CMK (cell line): Measurements from ENCODE around the gene BHLHE23.

Experiments used
- DNase-seq: peaks from one replicate; pipeline ENCODE4 v3.0.0-alpha.2; 2010; ENCODE audit warnings: low read depth

The BHLHE23 gene

GRCh38 chr20:62991196-62991807, 15.5 kb downstream of the BHLHE23 start:
- no peak for DNase-seq

GRCh38 chr20:62990306-62990825, 16.4 kb downstream of the BHLHE23 start:
- no peak for DNase-seq

DNA sequence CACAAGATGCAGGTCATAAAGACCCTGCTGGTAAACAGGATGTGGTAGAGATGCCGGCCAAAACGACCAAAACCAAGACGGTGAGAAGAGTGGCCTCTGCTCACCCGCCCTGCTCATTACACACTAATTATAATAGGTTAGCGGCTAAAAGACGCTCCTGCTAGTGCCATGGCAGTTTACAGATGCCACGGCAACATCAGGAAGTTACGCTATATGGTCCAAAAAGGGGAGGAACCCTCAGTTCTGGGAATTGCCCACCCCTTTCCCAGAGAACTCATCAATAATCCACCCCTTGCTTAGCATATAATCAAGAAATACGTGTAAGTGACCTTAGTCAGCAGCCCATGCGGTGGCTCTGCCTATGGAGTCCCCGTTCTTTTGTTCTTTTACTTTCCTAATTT, 17.6 kb downstream of the BHLHE23 start:
- no peak for DNase-seq

DNA sequence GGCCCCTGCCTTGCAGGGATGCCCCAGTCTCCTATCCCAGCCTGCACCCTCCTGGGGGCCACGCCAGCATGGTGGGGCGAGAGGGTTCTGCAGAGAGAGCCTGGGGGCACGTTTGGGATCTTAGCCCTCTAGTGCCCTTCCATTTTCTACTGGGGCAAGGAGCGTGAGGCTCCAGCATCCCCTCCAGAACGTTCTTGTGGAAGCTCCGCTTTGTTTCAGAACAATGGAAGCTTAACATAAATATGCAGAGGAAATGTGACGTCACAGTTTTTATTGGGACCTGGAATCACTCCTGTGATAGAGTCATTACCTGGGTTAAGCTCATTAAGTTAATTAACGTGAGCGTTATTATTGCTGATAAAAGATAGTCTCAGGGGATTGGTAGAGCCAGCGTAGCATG, 19.6 kb downstream of the BHLHE23 start:
- DNase-seq, result no peak

GRCh38 chr20:62986257-62986800, 20.4 kb downstream of the BHLHE23 start:
- DNase-seq, result no peak

DNA sequence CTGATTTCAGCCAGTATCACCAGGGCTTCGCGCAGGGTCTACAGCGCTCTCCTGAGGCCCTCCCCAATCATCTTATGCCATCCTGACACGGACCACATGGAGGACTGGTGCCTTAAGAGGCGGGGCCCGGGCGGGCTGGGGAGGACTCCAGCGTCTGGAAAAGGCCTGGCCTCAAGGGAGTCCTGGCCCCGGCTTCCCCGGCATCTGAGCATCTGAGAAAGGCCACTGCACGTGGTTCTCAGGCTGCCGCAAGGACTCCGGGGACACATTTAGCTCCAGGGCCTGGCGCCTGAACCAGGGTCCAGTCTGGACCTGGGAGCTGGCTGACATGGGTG, 21.4 kb downstream of the BHLHE23 start:
- DNase-seq, result no peak

- no peak for DNase-seq
Observed at GRCh38 chr20:62984666-62985443, 21.9 kb downstream of the BHLHE23 start.

DNA sequence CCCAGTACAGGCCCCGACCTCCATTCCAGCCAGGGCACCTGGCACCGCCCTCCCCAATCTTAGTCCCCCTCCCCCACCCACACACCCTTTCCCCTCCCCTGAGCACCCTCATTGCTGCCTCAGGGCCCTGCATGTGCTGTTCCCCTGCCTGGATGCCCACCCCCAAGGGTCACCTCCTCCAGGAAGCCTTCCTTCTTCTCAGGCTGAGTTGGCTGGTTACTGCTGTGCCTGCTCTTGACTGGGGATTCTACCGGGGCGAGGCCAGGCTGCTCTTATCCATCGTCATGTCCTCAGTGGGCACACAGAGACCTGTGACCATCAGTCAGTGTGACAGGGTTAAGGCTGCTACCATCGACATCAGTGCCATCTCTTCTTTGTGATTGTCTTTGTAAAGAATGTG, 23.6 kb downstream of the BHLHE23 start:
- DNase-seq, result no peak

DNA sequence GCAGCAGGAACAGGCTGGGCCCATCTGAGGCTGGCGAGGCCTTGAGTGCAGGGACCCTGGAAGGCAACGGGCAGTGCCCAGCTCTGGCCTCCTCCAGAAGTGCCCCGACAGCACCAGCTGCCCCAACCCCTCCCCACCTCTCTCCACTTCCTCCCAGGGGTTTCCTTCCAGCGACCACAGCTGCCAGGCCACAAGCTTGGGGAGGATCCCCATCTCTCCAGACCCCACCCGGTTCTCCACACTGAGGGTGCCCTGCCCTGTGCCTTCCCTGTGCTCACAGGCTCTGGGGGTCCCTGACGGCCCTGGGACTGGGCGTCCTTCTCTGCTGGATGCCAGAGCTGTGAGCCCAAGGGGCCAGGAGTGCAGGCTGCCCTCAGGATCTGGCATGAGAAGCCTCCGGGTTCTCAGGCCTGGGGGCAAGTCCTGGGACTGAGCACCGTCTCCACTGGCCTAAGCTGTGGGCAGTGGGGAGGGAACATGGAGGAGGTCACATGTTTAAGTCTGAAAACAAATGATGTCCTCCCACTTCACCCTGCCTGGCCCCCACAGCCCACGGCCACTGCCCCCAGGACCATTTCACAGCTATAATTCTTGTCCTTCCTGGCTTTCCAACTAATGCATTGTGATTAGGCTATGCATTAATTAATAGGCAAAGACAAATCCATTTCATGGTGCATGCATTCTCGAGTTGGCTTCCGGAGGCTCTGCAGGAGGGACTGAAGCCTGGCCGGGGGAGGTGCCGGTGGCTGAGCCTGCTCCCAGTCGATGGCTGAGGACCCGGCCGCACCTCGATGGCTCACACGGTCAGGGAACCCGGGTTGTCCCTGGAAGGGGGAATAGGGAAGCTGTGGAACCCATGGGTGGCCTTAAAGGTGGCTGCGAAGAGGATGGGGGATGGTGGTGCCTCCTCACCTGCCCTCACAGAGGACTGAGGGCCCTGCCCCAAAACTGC, 24.4 kb downstream of the BHLHE23 start:
- peak; percentile 58 for DNase-seq

GRCh38 chr20:62980970-62981369, 25.8 kb downstream of the BHLHE23 start:
- DNase-seq, result no peak

DNA sequence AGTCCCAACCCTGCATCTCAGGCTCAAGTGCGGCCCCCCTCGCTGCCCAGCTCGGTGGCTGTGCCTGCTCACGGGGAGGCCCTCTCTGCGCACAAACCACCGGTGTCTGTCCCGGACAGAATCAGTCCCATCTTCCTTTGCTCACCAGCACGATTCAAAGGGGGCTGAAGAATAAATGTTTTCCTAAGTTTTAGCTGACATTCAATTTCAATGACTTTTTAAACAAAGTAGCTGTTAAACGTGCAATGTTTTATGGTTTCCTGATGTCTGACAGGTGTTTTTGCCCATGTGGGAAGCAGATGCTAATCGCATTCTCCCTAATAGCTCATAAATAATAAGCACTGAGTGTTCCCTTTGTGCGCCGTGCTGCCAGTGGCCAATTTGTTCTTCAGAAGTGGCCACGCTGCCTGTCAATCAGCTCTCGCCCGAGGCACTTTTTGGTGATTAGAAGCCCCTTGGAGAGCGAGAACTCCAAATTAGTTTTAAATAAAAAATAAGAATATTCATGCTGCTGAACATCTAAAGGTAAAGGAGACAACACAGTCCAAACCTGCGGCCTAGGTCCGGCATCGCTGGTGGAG, 26.3 kb downstream of the BHLHE23 start:
- DNase-seq, result no peak

GRCh38 chr20:62979876-62980373, 26.8 kb downstream of the BHLHE23 start:
- DNase-seq, result no peak

DNA sequence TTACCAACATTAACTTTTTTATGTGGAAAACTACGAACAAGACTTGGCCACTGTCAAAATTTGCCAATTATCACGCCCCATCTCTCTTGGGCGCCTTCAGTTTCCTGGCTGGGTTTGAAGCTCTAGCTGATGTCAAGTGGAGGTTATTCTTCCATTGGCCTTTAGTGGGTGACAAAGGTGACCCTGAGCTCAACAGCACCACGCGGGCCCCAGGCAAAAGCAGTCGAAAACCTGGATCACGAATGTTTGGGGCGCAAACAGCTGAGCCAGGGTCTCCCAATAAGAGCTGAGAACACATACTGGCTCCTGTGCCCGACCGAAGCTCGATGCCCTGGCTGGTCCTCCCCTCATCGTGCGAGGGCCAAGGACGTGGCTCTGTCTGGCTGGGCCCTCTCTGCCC, 27.5 kb downstream of the BHLHE23 start:
- no peak for DNase-seq

- DNase-seq, result no peak
Observed at GRCh38 chr20:62978561-62978943, 28.2 kb downstream of the BHLHE23 start.

DNA sequence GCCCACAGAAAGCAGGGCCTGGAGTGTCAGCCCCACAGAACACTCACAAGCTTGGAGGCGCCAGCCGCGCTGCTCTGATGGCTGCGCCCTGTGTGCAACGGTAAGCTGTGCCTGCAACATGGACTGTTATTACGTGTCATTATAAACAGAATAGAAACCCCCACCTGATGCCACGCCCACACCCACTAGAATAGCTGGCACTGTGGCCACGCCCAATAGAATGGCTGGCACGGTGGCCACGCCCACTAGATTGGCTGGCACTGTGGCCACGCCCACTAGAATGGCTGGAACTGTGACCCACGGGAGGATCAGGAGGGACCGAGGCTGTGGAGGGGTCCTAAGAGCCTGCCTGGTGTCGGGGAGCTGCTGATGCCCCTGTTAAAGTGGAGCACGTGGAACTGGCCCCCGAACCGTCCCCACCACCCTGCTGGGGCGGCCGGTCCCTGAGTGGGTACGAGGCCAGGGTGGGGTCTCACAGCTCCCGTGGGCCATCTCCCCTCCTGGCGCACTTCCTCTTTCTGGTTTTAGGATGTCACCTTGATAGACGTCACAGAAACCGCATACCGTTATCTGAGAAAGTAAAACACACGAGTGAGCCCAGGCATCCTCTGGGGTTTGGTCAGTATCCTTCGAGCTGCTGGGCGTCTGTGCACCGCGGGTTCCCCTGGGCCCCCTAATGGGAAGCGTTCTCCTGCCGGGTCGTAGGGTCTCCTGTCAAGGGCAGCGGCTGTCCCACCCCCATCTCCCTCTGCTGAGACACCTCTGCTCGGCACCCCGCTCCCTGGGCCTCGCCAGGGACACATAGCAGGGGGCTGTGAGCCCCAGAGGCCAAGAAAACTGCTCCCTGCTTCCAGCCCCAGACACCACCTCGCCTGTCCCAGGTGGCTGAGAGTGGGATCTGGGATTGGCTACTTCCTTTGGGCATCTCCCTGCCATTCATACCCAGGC, 28.9 kb downstream of the BHLHE23 start:
- no peak for DNase-seq

- no peak for DNase-seq
Observed at GRCh38 chr20:62976886-62977285, 29.9 kb downstream of the BHLHE23 start.

DNA sequence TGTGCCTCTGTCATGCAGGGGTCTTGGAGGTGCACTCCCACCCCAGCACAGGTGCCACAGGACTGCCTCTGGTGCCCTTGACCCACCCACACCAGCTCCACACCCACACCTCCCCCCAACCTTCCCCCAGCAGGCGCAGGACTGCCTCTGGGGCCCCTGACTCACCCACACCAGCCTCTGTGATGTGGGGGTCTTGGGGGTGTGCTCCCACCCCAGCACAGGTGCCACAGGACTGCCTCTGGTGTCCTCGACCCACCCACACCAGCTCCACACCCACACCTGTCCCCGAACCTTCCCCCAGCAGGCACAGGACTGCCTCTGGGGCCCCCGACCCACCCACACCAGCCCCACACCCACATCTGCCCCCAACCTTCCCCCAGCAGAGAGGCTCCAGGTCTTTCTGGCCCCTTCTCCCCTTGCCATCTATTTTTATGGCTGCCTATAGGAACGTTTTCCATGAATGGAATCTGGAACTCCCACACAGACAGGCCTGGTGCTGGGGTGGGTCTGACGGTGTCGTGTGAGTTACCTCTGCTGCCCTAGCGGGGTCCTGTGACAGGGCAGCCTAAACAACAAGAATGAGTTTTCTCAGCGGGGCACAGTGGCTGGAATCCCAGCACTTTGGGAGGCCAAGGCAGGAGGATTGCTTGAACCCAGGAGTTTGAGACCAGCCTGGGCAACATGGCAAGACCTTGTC, 30.8 kb downstream of the BHLHE23 start:
- no peak for DNase-seq

DNA sequence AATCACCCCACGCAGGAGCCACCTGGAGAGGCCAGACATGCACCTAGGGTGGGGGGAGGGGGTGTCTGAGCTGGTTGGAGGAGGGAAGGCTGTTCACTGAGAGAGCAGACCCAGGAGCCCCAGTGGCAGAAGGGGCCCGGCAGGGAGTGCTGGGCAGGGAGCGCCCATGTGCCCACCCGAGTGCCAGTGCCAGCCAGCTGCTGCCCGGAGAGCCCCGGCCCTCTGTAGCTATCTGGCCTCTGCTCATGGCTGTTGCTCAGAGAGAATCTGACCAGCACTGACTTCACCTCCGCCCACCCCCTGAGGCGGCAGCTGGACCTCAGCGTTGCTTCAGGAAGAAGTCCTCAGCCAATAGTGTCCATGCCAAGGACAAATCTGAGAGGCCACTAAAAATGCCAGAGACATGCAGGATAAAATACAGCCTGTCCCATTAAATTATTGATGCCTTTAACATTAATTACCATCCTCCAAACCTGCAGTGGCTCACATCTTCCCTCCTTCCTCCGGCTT, 31.5 kb downstream of the BHLHE23 start:
- DNase-seq, result no peak

- DNase-seq, result no peak
Observed at GRCh38 chr20:62972845-62973745, 33.7 kb downstream of the BHLHE23 start.
